NT2/D1 (cell line): Measurements from ENCODE around the gene PPP1R14B.

ENCODE experiments used
- SUZ12 ChIP-seq: IDR thresholded peaks from 2 replicates; pipeline ENCODE4 v1.6.1; 2011; ENCODE audit not compliant: insufficient read length, insufficient read depth; ENCODE audit errors: extremely low read depth
- YY1 ChIP-seq: IDR thresholded peaks from 2 replicates; pipeline ENCODE4 v1.6.1; 2011; ENCODE audit not compliant: insufficient read length, insufficient read depth

DNA sequence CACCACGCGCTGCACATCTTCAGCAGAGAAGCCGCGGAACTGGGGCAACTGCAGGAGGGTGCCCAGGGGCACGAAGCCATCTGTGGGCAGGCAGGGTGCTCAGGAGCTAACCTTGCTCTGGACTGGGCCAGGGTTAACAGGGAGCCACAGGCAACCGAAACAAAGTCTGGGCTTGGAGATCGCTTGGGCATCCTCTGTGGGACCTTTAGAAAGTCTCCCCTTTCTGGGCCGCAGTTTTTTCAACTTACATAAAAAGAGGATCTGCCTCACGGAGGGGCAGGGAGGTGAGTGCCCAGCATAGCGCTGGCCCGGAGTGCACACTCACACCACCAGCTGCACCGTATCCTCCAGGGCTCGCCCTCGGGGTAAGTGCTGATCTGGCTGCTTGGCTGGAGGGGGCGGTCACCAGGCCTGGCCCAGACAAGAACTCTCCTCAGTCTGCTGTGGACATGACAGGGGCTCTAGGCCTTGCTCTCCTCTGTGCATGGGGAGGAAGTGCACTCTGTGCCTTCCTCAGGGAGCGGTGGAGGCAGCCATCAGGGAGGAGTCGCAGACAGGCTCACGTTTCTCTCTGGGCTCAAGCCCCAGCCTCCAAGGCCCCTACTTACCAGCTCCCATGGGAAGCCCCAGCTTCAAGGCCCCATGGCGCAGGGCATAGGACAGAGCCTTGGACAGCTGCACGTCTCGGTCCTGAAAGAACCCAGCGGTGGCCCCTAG lies 21.7 kb downstream of the PPP1R14B start:
- TF ChIP-seq SUZ12 (no peak), YY1 (no peak)
